ENCODE data around the gene PURA. TPM values are rescaled to one million over a fixed set of nuclear protein-coding genes. Genes with fewer than 3 reads are reported as not detected.

PURA gene
- polyA plus RNA-seq, 2 of the 4 experiments (the other 2 are of a cell fraction) = 4.5 to 12.7 TPM

DNA sequence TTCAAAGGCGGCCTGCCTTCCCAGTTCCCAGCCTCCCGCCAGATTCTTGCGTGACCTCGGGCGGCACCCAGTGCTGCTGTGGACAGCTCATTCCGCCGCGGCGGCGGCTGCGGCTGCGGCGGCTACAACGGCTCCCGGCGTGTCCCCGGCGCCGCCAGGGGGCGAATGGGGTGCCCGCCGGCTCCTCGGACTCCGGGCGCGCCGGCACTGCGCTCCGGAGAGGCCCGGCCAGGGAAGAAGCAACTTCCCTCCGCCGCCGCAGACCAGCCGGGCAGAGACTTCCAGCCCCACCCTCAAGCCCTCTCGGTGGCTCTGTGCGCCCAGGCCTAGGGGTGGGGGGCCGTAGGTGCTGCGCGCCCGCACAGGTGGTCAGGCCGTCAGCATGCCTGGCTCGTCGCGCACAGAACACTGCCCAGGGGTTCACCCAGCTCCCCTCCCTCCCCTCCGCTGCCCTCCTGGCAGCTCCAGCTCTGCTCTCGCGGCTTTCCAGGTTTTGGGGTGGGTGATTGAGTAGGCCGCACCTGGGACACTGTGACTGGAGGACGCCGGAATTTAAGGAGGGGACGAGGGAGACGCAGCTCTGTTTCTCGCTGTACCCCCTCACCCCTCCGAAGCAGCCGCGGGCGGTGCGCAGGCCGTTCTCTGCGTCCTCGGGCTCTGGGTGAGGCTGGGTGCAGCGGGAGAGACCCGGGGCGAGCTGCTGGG is 32.1 kb downstream of the PURA start (continued):
- TF ChIP-seq HDAC2 (IDR thresholded peaks at IDR 0.05) (no peak), MAZ (IDR thresholded peaks at IDR 0.05; ENCODE audit: borderline replicate concordance, low read depth, low read length) (no peak), TFCP2L1 (CRISPR knock-in tag; IDR thresholded peaks at IDR 0.05) (no peak), ZFP36 (IDR thresholded peaks at IDR 0.05; ENCODE audit: borderline replicate concordance, partially characterized antibody) (no peak), RCOR1 (IDR thresholded peaks at IDR 0.05; ENCODE audit: low read depth, low read length) (no peak), SMC3 (IDR thresholded peaks at IDR 0.05) (peak; percentile 63), EP300 (IDR thresholded peaks at IDR 0.05) (no peak), BHLHE40 (IDR thresholded peaks at IDR 0.05; ENCODE audit: low read depth, low read length) (no peak), EHF (CRISPR knock-in tag; IDR thresholded peaks at IDR 0.05) (no peak), PHF8 (IDR thresholded peaks at IDR 0.05; ENCODE audit: borderline replicate concordance, low read depth) (no peak), NR3C1 (IDR thresholded peaks at IDR 0.05) (no peak), ZC3H11A (IDR thresholded peaks at IDR 0.05) (no peak), MAFK (IDR thresholded peaks at IDR 0.05; ENCODE audit: partially characterized antibody) (no peak), RFX5 (IDR thresholded peaks at IDR 0.05) (no peak), CHD4 (IDR thresholded peaks at IDR 0.05; ENCODE audit: borderline replicate concordance) (no peak), HEYL (CRISPR knock-in tag; IDR thresholded peaks at IDR 0.05) (no peak), POLR2A (IDR thresholded peaks at IDR 0.05; ENCODE audit: low read length) (no peak)
- TF ChIP-seq, protein P1, sequence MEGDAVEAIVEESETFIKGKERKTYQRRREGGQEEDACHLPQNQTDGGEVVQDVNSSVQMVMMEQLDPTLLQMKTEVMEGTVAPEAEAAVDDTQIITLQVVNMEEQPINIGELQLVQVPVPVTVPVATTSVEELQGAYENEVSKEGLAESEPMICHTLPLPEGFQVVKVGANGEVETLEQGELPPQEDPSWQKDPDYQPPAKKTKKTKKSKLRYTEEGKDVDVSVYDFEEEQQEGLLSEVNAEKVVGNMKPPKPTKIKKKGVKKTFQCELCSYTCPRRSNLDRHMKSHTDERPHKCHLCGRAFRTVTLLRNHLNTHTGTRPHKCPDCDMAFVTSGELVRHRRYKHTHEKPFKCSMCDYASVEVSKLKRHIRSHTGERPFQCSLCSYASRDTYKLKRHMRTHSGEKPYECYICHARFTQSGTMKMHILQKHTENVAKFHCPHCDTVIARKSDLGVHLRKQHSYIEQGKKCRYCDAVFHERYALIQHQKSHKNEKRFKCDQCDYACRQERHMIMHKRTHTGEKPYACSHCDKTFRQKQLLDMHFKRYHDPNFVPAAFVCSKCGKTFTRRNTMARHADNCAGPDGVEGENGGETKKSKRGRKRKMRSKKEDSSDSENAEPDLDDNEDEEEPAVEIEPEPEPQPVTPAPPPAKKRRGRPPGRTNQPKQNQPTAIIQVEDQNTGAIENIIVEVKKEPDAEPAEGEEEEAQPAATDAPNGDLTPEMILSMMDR (IDR thresholded peaks at IDR 0.05) = peak; percentile 52
- TF ChIP-seq, protein P2, sequence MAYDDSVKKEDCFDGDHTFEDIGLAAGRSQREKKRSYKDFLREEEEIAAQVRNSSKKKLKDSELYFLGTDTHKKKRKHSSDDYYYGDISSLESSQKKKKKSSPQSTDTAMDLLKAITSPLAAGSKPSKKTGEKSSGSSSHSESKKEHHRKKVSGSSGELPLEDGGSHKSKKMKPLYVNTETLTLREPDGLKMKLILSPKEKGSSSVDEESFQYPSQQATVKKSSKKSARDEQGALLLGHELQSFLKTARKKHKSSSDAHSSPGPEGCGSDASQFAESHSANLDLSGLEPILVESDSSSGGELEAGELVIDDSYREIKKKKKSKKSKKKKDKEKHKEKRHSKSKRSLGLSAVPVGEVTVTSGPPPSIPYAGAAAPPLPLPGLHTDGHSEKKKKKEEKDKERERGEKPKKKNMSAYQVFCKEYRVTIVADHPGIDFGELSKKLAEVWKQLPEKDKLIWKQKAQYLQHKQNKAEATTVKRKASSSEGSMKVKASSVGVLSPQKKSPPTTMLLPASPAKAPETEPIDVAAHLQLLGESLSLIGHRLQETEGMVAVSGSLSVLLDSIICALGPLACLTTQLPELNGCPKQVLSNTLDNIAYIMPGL (CRISPR knock-in tag; IDR thresholded peaks at IDR 0.05; ENCODE audit: borderline replicate concordance) = no peak
- TF ChIP-seq, protein P3, sequence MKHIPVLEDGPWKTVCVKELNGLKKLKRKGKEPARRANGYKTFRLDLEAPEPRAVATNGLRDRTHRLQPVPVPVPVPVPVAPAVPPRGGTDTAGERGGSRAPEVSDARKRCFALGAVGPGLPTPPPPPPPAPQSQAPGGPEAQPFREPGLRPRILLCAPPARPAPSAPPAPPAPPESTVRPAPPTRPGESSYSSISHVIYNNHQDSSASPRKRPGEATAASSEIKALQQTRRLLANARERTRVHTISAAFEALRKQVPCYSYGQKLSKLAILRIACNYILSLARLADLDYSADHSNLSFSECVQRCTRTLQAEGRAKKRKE (CRISPR knock-in tag; IDR thresholded peaks at IDR 0.05; ENCODE audit: low read depth) = no peak

DNA sequence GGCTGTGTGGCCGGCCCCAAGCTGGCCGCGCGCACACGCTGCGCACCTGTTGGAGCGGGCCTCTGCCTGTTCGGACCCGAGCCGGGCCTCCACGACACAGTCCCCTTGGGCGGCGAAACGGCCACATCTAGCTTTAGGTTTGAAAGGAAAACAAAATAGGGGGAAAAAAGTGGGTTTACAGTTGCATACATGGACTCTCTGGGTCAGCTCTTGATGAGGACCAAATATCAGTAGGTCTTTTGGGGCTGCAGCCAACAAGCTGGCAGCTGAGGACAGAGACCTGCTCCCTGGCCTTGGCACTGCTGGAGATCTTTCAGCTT is 32.6 kb downstream of the PURA start:
- FAIRE-seq (no peak), DNase-seq (ENCODE audit: low read depth in 1 of 2, low spot score in 1 of 2) (no peak), ATAC-seq (no peak)
- Histone ChIP-seq H3K4me1 (peaks cover 5% of the 10 kb centered on the region; the same call in 2 of the 3 replicates), H3K4me3 (no peak overlapping the region; the same call in 2 of the 3 replicates), H3K4me2 (peak overlapping the region; percentile 88; the same call in 1 of the 3 replicates), H3K9me3 (no peaks in the 10 kb centered on the region), H3K27ac (no peak overlapping the region)
- CTCF ChIA-PET = interaction anchor here (0.8 to 8.4 kb wide), 23 partner anchors 10 to 381 kb away, joined by 3 to 143 read pairs (median 5); partner anchors contain the start of genes HBEGF and PURA
- TF ChIP-seq PHF8 (IDR thresholded peaks at IDR 0.05; ENCODE audit: borderline replicate concordance, low read depth) (no peak), NR3C1 (IDR thresholded peaks at IDR 0.05) (no peak), HEYL (CRISPR knock-in tag; IDR thresholded peaks at IDR 0.05) (no peak), RARB (CRISPR knock-in tag; IDR thresholded peaks at IDR 0.05) (no peak), EP300 (IDR thresholded peaks at IDR 0.05) (no peak), CHD2 (IDR thresholded peaks at IDR 0.05; ENCODE audit: low read length, partially characterized antibody) (no peak), ZC3H11A (IDR thresholded peaks at IDR 0.05) (no peak), ESRRA (IDR thresholded peaks at IDR 0.05; ENCODE audit: borderline replicate concordance, low read length) (no peak), MAZ (IDR thresholded peaks at IDR 0.05; ENCODE audit: borderline replicate concordance, low read depth, low read length) (no peak), SREBF2 (IDR thresholded peaks at IDR 0.05) (no peak), EHF (CRISPR knock-in tag; IDR thresholded peaks at IDR 0.05) (no peak), CHD4 (IDR thresholded peaks at IDR 0.05; ENCODE audit: borderline replicate concordance) (no peak), FOXS1 (CRISPR knock-in tag; IDR thresholded peaks at IDR 0.05) (no peak), CBX2 (IDR thresholded peaks at IDR 0.05; ENCODE audit: borderline replicate concordance, low read depth) (no peak), HOXB5 (CRISPR knock-in tag; IDR thresholded peaks at IDR 0.05) (no peak), KDM5A (IDR thresholded peaks at IDR 0.05) (no peak), RAD21 (conservative IDR thresholded peaks at IDR 0.05 in 1 of 2, IDR thresholded peaks at IDR 0.05 in 1 of 2) (no peak), ZNF302 (CRISPR knock-in tag; IDR thresholded peaks at IDR 0.05) (no peak)
- TF ChIP-seq, protein P4, sequence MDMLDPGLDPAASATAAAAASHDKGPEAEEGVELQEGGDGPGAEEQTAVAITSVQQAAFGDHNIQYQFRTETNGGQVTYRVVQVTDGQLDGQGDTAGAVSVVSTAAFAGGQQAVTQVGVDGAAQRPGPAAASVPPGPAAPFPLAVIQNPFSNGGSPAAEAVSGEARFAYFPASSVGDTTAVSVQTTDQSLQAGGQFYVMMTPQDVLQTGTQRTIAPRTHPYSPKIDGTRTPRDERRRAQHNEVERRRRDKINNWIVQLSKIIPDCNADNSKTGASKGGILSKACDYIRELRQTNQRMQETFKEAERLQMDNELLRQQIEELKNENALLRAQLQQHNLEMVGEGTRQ (IDR thresholded peaks at IDR 0.05) = no peak
- TF ChIP-seq, protein P5, sequence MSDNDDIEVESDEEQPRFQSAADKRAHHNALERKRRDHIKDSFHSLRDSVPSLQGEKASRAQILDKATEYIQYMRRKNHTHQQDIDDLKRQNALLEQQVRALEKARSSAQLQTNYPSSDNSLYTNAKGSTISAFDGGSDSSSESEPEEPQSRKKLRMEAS (IDR thresholded peaks at IDR 0.05) = no peak
- 96% methylated on average over 14 of the region's 14 CpGs for WGBS (ENCODE audit: missing lambda C conversion rate)
- POLR2A ChIA-PET = no interaction called here
